CD4-positive, alpha-beta T cell treated with Interleukin-12 subunit alpha and Interleukin-12 subunit beta, for 1 hour (primary cell): ENCODE measurements around the gene POLH.
"Not testable (repeated sequence)": the region's sequence is repeated elsewhere in the genome, so short reads cannot be mapped to it uniquely, and the experiment has no call there.

Source experiments
- DNase-seq: peaks from one replicate; pipeline ENCODE4 v3.0.0-alpha.2; 2020

POLH gene

DNA sequence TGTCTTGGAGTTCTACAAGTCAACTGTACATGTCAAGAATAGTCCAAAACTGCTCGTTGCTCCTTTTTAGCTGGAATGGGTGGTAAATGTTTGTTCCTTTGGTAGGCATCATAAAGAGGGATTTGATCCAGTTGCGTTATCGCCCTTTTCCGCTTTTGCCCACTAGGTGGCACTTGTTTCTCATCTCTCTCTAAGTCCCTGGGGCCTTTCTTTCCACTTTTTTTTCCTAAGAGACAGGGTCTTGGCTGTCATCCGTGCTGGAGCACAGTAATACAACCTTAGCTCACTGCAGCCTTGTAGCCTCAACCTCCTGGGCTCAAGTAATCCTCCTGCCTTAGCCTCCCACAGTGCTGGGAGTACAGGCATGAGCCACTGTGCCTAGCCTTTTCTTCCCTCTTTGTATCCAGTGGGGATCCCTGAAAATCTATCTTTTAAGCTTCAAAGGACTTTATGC, 32.4 kb downstream of the POLH start:
- peak; percentile 61 for DNase-seq

DNA sequence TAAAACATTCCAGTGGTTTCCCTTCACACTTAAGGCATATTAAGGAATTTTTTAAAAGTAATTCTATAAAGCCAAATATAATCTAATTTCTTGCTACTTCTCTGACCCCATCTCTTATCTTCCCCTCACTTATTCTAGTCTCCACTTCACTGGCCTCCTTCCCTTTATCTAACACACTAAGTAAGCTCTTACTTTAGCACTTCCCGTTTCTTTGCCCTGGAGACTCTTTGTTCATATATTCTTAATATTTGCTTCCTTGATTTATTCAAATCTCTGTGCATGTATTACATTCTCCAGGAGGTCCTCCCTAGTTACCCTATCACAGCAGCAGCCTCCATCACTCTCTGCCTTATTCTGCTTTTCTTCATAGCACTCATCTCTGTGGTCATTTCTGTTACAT, 32.8 kb downstream of the POLH start:
- DNase-seq: no peak

DNA sequence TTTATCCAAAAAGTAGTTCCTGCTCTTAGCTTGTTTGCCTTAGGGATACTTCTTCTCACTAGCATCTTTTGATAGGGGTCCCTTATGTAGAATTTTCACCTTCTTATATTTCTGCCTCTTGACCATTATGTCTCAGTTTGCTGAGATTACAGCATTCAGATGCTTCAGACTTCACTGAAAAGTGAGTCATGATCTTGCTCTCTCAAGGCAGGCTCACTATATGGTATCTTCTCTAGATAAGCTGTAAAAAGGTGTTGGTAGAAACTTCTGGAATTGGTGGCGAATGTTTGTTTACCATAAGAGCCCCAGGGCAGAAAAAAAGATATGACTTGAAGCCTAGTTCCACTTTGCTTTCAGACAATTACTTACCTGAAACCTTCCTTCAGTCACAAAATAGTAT, 33.4 kb downstream of the POLH start:
- no peak for DNase-seq

DNA sequence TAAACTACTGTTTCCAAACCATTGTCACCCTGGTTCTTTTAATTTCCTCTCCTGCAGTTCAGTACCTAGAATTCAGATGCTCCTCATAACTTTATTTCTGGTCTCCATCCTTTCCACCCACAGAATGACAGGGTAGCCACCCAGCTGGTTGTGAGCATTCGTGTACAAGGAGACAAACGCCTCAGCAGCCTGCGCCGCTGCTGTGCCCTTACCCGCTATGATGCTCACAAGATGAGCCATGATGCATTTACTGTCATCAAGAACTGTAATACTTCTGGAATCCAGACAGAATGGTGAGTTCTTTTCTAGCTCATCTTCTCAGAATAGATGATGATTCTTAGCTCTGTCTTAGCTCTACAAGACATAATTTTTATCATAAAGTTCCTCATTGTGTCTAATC, 34.4 kb downstream of the POLH start:
- no peak for DNase-seq

DNA sequence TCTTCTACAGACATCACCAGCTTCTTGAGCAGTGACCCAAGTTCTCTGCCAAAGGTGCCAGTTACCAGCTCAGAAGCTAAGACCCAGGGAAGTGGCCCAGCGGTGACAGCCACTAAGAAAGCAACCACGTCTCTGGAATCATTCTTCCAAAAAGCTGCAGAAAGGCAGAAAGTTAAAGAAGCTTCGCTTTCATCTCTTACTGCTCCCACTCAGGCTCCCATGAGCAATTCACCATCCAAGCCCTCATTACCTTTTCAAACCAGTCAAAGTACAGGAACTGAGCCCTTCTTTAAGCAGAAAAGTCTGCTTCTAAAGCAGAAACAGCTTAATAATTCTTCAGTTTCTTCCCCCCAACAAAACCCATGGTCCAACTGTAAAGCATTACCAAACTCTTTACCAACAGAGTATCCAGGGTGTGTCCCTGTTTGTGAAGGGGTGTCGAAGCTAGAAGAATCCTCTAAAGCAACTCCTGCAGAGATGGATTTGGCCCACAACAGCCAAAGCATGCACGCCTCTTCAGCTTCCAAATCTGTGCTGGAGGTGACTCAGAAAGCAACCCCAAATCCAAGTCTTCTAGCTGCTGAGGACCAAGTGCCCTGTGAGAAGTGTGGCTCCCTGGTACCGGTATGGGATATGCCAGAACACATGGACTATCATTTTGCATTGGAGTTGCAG, 37.9 kb downstream of the POLH start:
- DNase-seq: no peak

DNA sequence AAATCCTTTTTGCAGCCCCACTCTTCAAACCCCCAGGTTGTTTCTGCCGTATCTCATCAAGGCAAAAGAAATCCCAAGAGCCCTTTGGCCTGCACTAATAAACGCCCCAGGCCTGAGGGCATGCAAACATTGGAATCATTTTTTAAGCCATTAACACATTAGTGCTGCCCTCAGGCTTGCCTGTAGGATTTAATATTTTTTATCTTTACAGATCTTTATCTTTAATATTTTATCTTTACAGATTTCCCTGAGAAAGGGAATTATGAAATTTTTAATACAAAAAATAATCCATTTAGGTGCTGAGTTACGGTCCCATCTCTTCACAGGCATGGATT, 38.4 kb downstream of the POLH start:
- DNase-seq: no peak

DNA sequence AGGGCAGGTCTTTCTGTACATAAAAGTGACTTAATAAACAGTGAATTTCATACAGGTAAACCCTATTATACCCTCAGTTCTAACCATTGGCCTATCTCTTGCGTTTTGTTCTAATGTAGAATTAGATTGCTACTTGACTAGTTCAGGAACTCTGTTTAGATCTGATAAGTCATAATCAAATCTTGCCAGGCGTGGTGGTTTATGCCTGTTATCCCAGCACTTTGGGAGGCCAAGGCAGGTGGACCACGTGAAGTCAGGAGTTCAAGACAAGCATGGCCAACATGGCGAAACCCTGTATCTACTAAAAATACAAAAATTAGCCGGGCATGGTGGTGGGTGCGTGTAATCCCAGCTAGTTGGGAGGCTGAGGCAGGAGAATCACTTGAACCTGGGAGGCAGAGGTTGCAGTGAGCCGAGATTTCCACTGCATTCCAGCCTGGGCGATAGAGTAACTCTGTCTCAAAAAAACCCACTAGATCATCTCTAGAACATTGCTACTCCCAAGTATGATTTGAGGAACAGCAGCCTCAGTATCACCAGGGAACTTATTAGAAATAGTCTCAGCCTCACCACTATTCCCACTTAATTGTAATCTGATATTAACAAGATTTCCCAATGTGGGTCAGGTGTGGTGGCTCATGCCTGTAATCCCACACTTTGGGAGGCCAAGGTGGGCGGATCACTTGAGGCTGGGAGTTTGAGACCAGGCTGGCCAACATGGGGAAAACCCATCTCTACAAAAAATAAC, 40.9 kb downstream of the POLH start:
- no peak for DNase-seq

DNA sequence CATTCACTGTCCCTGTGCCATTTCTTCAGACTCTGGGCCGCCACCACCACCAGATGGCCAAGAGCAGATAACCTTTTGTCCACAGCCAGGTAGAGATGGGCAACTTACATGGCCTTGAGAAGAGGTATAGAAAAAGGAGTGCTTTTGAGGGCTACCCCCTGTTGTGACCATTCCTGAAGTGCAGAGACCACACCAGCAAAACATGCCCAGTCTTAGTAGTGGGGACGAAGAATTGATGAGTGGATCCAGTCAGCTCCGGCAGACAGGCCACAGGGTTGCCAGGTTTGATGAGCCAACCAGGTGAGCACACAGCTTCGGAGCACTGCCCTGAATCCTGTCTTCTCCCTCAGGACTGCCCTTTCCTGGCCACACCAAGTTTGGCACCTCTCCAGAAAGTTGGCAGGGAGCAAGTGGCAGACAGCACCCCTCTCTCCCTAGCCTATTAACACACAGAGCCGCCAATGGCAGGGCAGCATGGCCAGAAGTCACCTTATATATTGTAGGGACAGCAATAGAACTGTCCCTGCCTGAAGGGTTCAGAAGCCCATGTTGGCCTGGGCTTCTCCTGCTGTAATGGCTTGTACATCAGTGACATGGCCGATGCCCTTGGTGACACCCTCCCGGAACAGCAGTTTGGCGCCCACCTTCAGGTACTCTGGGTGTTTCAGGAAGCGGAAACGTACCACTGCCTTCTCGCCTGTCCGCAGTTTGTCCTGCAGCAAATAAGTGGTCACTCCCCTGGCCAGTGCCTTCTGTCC, 45.3 kb downstream of the POLH start:
- no peak for DNase-seq

DNA sequence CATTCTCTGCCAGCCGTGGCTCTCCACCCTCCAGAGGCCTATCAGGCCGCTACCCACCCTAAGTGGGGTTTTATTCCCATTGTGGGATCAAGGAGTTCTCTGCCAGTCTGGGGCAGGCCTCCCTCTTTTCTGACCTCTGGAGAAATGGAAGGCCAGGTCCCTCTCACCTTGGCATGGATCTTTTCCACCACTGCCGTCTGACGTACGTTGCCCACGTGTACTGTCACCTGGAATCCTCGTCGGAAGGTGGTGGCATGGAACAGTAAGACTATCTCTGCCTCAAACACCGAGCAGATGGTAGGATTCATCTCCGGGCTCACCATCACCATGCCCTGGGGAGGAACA, 45.8 kb downstream of the POLH start:
- no peak for DNase-seq

DNA sequence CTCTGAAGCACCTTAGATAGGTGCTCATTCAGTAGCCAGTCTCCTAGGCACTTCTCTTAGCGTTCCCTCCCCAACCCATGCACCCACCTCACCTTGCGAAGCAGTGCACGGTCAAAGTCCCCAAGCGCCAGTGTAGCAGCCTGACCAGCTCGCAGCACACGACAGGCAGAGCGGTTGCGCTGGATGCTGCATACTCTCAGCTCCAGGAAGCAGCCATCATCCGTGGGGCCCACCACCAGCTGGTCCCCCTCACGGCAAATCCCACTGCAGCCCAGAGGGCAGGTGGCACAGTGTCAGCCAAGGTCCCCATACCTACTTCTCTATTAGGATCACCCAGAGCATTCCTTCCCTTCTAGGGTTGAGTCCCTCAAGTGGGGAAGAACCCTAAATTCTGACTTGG, 46.6 kb downstream of the POLH start:
- DNase-seq: no peak

DNA sequence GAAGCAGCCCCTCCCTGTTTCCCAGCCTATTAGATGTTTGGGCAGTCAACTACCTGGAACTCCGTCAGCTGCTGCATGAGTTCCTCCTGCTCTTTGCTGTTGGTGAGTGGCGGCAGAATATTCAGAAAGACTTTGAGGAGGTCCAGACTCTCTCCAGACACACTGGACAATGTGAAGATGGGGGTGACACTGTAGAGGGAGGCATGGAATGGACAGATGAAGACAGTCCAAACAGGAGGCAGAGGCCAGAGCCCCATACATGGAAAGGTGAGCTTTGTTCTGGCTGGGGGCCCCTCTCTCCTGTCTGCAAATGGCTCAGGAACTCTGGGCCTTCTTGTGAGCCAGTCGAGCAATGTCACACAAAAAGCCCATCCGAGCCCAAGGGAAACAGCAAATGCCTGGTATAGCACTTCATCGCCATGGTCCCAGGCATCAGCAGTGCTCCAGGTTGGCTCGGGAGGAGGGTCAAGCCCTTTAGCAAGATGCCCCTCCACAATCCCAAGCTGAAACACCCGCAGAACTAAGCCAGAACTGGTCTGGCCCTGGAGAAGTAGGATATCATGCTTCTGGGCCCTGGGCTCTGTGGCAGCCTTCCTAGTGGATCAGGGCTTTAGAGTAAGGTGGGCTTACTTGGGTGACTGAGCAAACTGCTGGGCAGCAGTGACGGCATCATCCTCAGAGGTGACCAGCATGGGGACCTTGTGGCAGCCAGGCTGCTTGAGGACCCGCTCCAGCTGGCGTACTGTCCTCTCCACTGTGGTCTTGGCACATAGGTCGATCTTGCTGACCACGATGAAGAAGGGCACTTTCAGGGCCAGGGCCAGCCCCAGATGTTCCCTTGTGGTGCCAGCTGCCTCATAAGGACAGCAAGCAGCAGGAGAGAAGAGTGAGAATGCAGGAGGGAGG, 48.1 kb downstream of the POLH start:
- no peak for DNase-seq

DNA sequence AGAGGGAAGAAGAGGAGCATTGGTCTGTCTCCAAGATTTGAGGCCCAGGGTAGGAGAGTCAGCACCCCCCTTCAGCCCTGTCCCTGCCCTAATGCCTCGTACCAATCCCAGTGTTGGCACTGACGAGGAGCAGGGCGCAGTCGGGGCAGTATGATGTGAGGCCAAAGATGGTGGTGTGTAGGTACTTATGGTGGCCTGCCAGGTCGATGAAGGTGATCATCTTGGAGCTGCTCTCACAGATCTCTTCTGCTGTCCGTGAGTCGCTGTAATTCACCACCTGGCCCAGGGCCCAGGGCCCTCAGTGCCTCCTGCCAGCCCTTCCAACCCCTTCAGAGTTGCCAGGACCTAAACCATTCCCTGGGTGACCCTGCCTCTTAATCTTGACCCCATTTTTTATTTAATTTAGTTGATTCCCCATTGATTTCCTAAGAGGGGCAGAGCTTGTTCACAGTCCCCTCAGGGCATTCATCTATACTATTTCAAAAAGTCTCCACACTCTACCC, 48.9 kb downstream of the POLH start:
- DNase-seq: no peak

DNA sequence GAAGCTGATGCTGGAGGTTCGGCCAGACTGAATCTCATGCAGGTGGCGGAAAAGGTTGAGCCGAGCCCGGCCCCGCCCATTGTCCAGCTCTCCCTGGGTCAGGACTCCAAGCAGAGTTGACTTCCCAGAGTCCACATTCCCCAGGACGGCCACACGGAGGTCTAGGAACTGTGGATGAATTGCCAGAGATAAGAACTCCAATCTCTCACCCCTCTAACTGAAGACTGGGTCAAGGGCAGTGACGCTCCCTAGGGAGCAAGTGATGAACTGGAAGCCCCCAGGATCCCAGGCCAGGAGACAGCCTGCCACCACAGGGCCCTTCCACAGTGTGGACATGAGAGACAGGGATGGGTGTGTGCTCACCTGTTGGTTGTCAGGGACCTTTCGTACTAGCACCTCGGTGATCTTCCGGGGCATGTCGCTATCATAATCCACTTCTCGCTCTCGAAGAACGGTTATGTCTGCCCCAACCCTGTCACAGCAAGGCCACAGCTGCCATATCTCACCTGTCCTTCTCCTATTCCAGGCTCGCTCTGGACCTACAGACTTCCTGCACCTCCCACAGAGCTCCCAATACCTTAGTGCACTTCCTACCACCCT, 49.5 kb downstream of the POLH start:
- no peak for DNase-seq

DNA sequence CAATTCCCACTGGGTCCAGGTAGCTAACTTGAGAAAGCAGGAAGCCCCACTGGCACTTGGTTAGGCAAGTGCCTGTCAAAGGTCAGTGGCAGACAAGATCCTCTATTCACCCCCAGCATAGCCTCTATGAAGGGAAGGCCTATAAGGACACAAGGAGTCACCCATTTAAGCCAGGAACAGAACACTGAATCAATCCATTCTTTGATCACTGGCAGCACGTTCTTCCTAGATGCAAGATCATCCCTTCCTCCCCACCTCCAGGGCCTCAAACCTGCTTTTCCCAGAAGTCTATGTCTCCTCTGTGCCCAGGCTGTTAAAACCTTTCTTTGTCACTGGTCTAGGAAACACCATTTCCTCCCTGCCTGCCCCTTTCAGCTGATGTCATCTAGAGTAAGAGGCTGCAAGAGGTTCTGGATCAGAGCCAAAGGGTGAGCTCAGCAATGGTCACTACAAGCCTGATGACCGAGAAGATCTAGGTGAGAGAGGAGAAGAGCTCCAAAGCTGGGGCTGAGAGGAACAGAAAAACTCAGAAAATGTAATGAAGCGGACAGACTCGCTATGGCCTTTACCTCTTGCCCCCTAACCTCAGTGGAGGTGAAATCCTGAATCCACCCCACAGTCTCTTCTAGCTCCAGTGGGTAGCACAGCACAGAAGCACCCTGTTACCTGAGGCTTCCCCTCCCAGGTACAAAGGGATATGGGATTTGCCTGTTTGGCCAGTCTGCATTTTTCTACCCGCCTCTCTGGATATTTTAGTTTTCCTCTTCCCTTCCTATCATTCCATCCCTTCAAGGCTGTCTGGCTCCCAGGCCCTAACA, 51.2 kb downstream of the POLH start:
- no peak for DNase-seq

DNA sequence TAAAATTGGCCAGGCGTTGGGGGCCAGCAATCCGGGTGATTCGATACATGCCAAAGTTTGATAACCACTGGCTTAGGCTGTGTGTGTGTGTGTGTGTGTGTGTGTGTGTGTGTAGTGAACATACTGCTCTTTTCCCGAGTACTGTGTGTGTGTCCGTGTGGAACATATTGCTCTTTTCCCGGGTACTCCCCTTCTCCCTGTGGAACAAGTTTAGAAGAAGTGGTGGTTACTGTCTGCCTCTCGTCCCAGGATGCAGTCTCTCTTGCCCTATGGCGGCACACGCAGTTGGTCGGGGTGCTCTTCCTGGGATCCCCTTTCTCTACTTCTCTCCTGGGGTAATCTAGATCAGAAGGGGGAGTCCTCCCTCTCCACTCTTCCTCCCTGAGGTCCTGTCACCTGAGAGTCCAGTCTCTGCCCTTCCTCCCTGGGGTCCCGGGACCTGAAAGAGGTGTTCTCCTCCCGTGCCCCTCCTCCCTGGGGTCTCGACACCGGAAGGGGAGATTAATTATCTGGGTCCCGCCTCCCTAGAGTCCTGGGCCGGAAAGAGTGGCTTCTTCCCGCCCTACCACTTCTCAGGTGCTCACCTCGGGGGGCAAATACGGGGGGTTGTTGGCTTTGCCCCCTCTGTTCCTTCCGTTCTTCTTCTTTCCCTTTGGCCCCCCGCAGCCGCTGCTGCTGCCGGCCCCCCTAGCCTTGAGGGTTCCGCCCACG, 52.6 kb downstream of the POLH start:
- peak; percentile 66 for DNase-seq

DNA sequence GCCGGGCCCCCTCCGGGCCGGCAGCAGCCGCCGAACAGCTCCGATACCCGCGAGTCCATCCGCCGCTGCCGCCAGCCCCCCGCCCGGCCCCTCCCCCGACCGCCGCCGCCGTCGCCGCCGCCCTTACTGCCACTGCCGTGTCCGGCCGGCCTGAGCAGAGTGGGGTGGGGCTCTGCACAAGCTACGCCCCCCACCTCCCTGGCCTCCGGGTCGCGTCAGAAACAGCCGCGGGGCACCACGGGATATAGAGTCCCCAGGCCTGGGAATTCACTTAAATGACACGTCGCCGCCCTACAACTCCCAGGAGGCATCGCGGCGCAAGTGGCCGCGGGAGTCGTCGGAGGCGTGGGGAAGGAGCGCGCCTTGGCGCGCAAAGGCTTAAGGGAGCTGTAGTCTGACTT, 53.1 kb downstream of the POLH start, which contains the start of gene GTPBP2:
TSS of gene GTPBP2 (minus strand) at position 161 of the 401 bp plus-strand sequence. CDS start at position 59, 102 bp downstream.
- DNase-seq: peak; percentile 96

DNA sequence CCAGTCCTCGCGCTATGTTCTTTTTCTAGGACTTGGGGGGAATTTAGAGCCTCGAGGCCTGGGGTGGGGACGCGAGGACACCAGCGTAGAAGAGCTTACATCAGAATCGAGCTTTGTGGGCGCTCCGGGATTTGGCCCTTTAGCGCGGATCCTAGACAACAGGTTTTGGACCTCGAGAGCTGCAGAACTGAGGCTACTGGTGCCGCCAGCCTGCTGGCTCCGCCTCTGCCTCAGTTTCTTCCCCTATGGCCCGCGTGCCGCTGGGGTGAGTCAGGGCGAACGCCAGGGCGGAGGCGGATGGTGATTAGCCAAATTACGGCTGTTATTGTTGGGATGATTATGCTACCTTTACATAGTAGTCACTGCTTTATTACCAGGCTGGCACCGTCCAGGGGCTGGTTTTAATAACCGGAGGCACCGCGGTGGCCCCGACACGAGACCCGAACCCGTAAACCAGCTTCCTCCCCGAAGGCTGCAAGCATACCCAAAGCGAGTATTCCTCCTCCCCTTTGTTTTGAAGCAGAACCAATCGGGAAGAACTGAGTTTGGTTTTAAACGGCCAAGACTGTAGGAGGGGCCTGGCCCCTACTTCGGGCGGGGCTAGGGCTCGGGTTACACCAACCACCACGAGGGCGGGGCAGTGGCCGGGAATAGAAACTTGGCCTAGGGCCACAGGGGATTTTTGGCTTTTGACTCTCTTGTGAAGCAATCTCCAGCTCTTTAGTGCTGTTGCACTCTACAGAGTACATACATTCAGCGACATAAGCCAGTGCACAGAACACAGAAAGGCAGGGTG, 53.7 kb downstream of the POLH start:
- DNase-seq: peak; percentile 95

DNA sequence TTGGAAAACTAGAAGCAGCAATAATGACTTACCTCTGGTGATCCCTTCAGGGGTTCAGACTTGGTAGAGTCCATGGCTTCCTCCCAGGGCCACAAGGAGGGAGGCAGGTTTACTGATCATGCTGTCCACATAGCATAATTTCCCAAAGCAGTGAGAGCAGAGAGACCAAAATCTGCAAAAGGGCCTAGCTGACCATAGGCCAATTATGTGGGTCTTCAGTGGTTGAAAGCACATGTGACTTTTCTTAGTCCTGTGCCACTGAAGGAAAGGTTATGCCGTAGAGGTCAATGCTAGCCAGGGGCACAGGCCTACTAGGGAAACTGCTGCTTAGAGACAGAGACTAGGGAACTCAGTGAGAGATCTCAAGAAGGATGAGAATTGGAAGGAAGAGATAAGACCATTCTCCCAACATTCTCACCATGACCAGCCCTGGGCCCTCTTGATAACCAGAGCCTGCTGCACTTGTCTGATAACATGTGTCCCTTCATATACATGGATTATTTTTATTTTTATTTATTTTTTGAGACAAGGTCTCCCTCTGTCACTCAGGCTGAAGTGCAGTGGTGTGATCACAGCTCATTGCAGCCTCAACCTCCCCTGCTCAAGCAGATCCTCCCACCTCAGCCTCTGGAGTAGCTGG, 55.1 kb downstream of the POLH start:
- no peak for DNase-seq

DNA sequence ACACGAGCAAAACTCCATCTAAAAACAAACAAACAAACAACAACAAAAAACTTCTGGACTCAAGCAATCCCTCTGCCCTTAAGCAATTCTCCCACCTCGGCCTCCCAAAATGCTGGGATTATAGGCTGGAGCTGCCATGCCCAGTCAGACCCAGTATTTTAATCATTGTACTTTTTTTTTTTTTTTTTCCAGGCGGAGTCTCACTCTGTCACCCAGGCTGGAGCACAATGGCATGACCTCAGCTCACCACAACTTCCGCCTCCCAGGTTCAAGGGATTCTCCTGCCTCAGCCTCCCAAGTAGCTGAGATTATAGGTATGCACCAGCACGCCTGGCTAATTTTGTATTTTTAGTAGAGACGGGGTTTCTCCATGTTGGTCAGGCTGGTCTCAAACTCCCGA, 57.0 kb downstream of the POLH start:
- not testable (repeated sequence) for DNase-seq
